Fibroblast of skin of left quadriceps (primary cell): ENCODE data around the gene KDM7A.
"Not testable (repeated sequence)": the region's sequence is repeated elsewhere in the genome, so short reads cannot be mapped to it uniquely, and the experiment has no call there.

Experiments used
- DNase-seq, 2 experiments: peaks; one replicate each; pipeline ENCODE4 v3.0.0-alpha.2; 2013; ENCODE audit warnings: low read depth in 2 of 2

The KDM7A gene

GRCh38 chr7:140202942-140203341, 26.2 kb upstream of the KDM7A start:
- not testable (repeated sequence) for DNase-seq

- no peak for DNase-seq
Observed at GRCh38 chr7:140201393-140201792, 24.6 kb upstream of the KDM7A start.

GRCh38 chr7:140200061-140200989, 23.5 kb upstream of the KDM7A start:
- DNase-seq = no peak

- DNase-seq = no peak
Observed at GRCh38 chr7:140197938-140198337, 21.2 kb upstream of the KDM7A start.

GRCh38 chr7:140197218-140197890, 20.6 kb upstream of the KDM7A start:
- DNase-seq = no peak

GRCh38 chr7:140196361-140197217, 19.8 kb upstream of the KDM7A start:
- no peak for DNase-seq

- DNase-seq = no peak
Observed at GRCh38 chr7:140195859-140196258, 19.1 kb upstream of the KDM7A start.

- no peak for DNase-seq
Observed at GRCh38 chr7:140192620-140193019, 15.8 kb upstream of the KDM7A start.

GRCh38 chr7:140192176-140192575, 15.4 kb upstream of the KDM7A start:
- no peak for DNase-seq

GRCh38 chr7:140190588-140190987, 13.8 kb upstream of the KDM7A start:
- no peak for DNase-seq

GRCh38 chr7:140189917-140190316, 13.1 kb upstream of the KDM7A start:
- no peak for DNase-seq

- no peak for DNase-seq
Observed at GRCh38 chr7:140182917-140183316, 6.1 kb upstream of the KDM7A start.

GRCh38 chr7:140179339-140179738, 2.6 kb upstream of the KDM7A start:
- no peak for DNase-seq

GRCh38 chr7:140176122-140176701, 571 bp downstream of the KDM7A start:
- DNase-seq = no peak

- DNase-seq = peak; percentile 89
Observed at GRCh38 chr7:140175221-140176121, 1.3 kb downstream of the KDM7A start.

- DNase-seq = no peak
Observed at GRCh38 chr7:140174217-140174616, 2.6 kb downstream of the KDM7A start.

GRCh38 chr7:140170375-140170774, 6.4 kb downstream of the KDM7A start:
- no peak for DNase-seq

GRCh38 chr7:140168816-140169215, 8.0 kb downstream of the KDM7A start:
- DNase-seq = no peak

- peak; percentile 73 to 75 for DNase-seq
Observed at GRCh38 chr7:140165422-140165821, 11.4 kb downstream of the KDM7A start.

- DNase-seq = not testable (repeated sequence)
Observed at GRCh38 chr7:140162081-140162480, 14.7 kb downstream of the KDM7A start.

GRCh38 chr7:140161047-140161446, 15.7 kb downstream of the KDM7A start:
- DNase-seq = no peak
